ENCODE data around the gene TBX4.

DNA sequence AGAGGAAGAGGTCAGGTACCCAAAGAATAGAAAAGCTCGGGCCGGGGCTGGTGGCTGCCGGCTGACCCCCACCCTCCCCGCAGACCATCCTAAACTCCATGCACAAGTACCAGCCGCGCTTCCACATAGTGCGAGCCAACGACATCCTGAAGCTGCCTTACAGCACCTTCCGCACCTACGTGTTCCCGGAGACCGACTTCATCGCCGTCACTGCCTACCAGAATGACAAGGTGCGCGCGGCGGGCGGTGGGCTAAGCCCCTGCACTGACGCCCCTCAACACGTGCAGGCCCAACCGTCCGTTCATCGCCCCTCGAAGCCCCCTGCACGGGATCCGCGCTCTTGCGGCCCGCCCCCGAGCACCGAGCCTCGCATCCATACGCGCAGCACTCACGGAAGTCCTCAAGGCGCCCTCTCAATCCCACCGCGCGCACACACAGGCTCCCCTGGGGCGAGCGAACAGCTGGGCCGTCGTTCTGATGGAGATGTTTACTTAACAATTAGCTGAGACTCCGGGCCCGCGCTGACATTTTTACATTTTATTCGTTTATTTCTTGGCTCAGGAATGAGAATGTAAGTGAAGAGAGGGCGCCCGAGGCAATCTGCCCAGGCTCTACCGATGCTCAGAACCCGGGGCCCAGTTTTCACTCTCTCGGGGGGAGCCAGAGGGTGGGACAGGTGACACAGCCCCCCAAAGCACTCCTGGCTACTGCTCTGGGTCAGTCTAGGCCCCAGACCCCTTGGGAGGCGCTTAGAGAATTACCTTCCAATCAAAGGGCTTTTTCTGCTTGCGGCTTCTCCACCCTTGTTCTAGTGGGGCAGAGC is 49.0 kb upstream of the TBX4 start:
- TF ChIP-seq CTCF (IDR thresholded peaks at IDR 0.05) (no peak), POLR2A (IDR thresholded peaks at IDR 0.05) (no peak)

All from Peyer's patch (tissue), 4 donors.